Glutamatergic neuron (in vitro differentiated cells): Measurements from ENCODE around the gene TMEM132C. TPM values are rescaled to one million over a fixed set of nuclear protein-coding genes. Genes with fewer than 3 reads are reported as not detected.

Source experiments
- DNase-seq: peaks from one replicate; pipeline ENCODE4 v3.0.0; 2022
- H3K27ac Mint-ChIP-seq: one replicate; pipeline ENCODE4 v1.8.0; 2020; ENCODE audit warnings: mild to moderate bottlenecking, mixed read lengths, inconsistent platforms; ENCODE audit not compliant: unreplicated experiment
- H3K27me3 Mint-ChIP-seq: one replicate; pipeline ENCODE4 v1.8.0; 2020; ENCODE audit warnings: mild to moderate bottlenecking, moderate library complexity, mixed read lengths, inconsistent platforms; ENCODE audit not compliant: unreplicated experiment
- H3K36me3 Mint-ChIP-seq: one replicate; pipeline ENCODE4 v1.8.0; 2020; ENCODE audit warnings: mild to moderate bottlenecking, mixed read lengths, inconsistent platforms; ENCODE audit not compliant: unreplicated experiment
- H3K4me1 Mint-ChIP-seq: one replicate; pipeline ENCODE4 v1.8.0; 2020; ENCODE audit warnings: mild to moderate bottlenecking, low read depth, mixed read lengths, inconsistent platforms; ENCODE audit not compliant: unreplicated experiment
- H3K4me3 Mint-ChIP-seq: one replicate; pipeline ENCODE4 v1.8.0; 2020; ENCODE audit warnings: mild to moderate bottlenecking, mixed read lengths, inconsistent platforms; ENCODE audit not compliant: unreplicated experiment
- H3K9me3 Mint-ChIP-seq: one replicate; pipeline ENCODE4 v1.8.0; 2020; ENCODE audit warnings: mild to moderate bottlenecking, moderate library complexity, mixed read lengths, inconsistent platforms; ENCODE audit not compliant: unreplicated experiment
- CTCF ChIP-seq: fragments of 200-600 bp; sonication (generic); IDR thresholded peaks from one replicate; pipeline ENCODE4 v1.5.0; 2021; ENCODE audit not compliant: partially characterized antibody, unreplicated experiment
- total RNA-seq: library from RNA; stranded (reverse); fragmentation: NEBNext Ultra II Directional; extraction: Animal tissue kit (Norgen Biotek cat#: 25700); gene quantifications from one replicate; pipeline ENCODE4 v1.2.1, GENCODE V29; 2021; ENCODE audit not compliant: unreplicated experiment

The TMEM132C gene
- total RNA-seq, 1 donor from 2014 or later = 8.0 TPM

- H3K9me3 Mint-ChIP-seq = peaks cover 6% of the 10 kb centered on the region
Measured at GRCh38 chr12:128314611-128315010, 47.6 kb downstream of the TMEM132C start.

GRCh38 chr12:128316078-128316477 lies 49.1 kb downstream of the TMEM132C start:
- Mint-ChIP-seq H3K4me3 (no peak overlapping the region), H3K36me3 (peaks cover under 1% of the 10 kb centered on the region), H3K27me3 (peaks cover 3% of the 10 kb centered on the region), H3K4me1 (peaks cover 19% of the 10 kb centered on the region), H3K9me3 (peaks cover 4% of the 10 kb centered on the region), H3K27ac (no peak overlapping the region)
- DNase-seq = no peak
- TF ChIP-seq CTCF = no peak

More at GRCh38 chr12:128314611-128315010, 47.6 kb downstream of the TMEM132C start:
- DNase-seq = no peak
- peaks cover 19% of the 10 kb centered on the region for H3K4me1 Mint-ChIP-seq
- no peak overlapping the region for H3K4me3 Mint-ChIP-seq
- no peaks in the 10 kb centered on the region for H3K36me3 Mint-ChIP-seq
- no peak overlapping the region for H3K27ac Mint-ChIP-seq
- peaks cover 2% of the 10 kb centered on the region for H3K27me3 Mint-ChIP-seq
- TF ChIP-seq CTCF = no peak

- DNase-seq = no peak
- Mint-ChIP-seq H3K4me3 (no peak overlapping the region), H3K27ac (peak overlapping the region; percentile 11), H3K36me3 (peaks cover 4% of the 10 kb centered on the region), H3K4me1 (peaks cover 20% of the 10 kb centered on the region), H3K9me3 (peaks cover 1% of the 10 kb centered on the region), H3K27me3 (peaks cover 3% of the 10 kb centered on the region)
- no peak for TF ChIP-seq CTCF
Measured at GRCh38 chr12:128316973-128317526, 50.1 kb downstream of the TMEM132C start.

- Mint-ChIP-seq H3K27ac (no peak overlapping the region), H3K9me3 (peaks cover 4% of the 10 kb centered on the region), H3K4me1 (peaks cover 27% of the 10 kb centered on the region), H3K27me3 (peaks cover 2% of the 10 kb centered on the region), H3K4me3 (no peak overlapping the region), H3K36me3 (peaks cover 4% of the 10 kb centered on the region)
- no peak for TF ChIP-seq CTCF
- DNase-seq = no peak
Measured at GRCh38 chr12:128318341-128318740, 51.4 kb downstream of the TMEM132C start.

GRCh38 chr12:128318946-128319345 lies 52.0 kb downstream of the TMEM132C start:
- no peak for DNase-seq
- Mint-ChIP-seq H3K27me3 (peaks cover 4% of the 10 kb centered on the region), H3K4me3 (no peak overlapping the region), H3K4me1 (peaks cover 31% of the 10 kb centered on the region), H3K36me3 (peaks cover 4% of the 10 kb centered on the region), H3K27ac (peak overlapping the region; percentile 3), H3K9me3 (peaks cover 6% of the 10 kb centered on the region)
- TF ChIP-seq CTCF = no peak
